Ovary (tissue), 3 donors: ENCODE data around the gene BACH2.

ENCODE experiments used
- EP300 ChIP-seq: sonication (generic); formaldehyde crosslinking; IDR thresholded peaks from one replicate; pipeline ENCODE4 v1.6.1; 2017; ENCODE audit warnings: antibody characterized with exemption
- TF ChIP-seq, protein P1 (sequence below), 3 donors: fragments of 450-650 bp in 2 of 3; fragments of 200-600 bp in 1 of 3; IDR thresholded peaks; one replicate each; pipeline versions ENCODE4 v1.5.1 to v1.8.0; 2016 to 2022; ENCODE audit warnings: antibody characterized with exemption in 3 of 3, mild to moderate bottlenecking in 1 of 3
- donor health status: DM: no; HTN: no; CAD: no.

DNA sequence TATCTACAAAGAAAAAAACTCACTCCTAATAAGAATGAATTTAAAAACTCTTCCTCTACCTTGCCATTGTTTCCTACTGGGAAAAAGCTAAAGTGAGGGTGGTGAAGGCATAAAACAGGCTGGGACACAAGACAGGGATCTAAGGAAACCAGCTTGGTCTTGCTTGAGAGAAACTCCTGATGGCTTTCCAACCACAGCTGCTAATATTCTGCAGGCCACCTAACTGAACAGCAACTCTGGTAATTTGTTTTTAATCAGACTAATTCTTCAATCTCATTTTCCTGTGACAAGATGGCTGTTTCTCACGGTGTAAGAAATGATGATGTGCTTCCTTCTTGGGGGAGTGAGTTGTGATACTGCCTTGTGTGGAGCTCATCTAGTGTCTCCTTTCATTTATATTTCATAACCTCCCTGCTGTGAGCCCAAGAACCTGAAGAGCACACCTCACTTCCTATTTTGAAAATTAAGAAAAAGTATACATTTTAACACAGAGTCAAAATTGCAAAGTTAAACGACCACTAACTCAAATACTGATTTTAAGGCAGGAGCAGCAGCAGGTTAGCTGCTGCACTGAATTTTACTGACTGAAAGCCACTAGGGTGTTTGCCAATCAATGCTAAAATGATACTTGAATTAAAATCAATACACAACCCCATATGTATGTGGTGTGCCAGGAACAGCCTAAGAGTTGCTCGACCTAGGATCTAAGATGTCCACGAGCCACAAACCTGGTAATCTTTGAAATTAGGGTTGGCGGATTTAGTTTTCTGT is 58.0 kb downstream of the BACH2 start:
- TF ChIP-seq EP300: no peak
- TF ChIP-seq, protein P1, sequence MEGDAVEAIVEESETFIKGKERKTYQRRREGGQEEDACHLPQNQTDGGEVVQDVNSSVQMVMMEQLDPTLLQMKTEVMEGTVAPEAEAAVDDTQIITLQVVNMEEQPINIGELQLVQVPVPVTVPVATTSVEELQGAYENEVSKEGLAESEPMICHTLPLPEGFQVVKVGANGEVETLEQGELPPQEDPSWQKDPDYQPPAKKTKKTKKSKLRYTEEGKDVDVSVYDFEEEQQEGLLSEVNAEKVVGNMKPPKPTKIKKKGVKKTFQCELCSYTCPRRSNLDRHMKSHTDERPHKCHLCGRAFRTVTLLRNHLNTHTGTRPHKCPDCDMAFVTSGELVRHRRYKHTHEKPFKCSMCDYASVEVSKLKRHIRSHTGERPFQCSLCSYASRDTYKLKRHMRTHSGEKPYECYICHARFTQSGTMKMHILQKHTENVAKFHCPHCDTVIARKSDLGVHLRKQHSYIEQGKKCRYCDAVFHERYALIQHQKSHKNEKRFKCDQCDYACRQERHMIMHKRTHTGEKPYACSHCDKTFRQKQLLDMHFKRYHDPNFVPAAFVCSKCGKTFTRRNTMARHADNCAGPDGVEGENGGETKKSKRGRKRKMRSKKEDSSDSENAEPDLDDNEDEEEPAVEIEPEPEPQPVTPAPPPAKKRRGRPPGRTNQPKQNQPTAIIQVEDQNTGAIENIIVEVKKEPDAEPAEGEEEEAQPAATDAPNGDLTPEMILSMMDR (IDR thresholded peaks at IDR 0.05): no peak
